IPS-11a (cell line): ENCODE results near the gene FAM135A.
"Not testable (repeated sequence)": the region's sequence is repeated elsewhere in the genome, so short reads cannot be mapped to it uniquely, and the experiment has no call there.

Experiments
- H3K4me3 ChIP-seq: one replicate; pipeline ENCODE4 v1.5.1; 2013; ENCODE audit warnings: low read depth, low read length, control low read depth

FAM135A gene

DNA sequence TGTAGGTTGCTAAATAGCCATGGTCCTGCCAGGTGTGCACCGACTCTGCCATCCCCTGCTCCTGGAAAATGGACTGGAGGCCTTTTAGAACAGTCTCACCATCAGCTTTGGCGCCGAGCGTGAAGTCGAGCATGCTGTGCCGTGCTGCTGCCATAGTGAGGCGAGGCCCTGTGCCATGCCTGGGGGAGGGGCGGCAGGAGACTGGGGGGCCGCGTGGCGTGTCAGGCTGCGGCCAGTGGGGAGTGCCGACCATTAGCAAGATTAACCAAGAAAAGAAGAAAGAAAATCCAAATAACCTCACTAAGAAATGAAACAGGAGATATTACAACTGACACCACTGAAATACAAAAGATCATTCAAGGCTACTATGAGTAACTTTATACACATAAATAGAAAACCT is 195.9 kb downstream of the FAM135A start:
- H3K4me3 ChIP-seq, result not testable (repeated sequence)
